HG03378 (cell line): ENCODE measurements around the gene KCNK4.

ENCODE experiments used
- ATAC-seq: cut with Tn5 transposase; IDR thresholded peaks from one replicate; pipeline ENCODE4 v1.9.1; 2021; ENCODE audit warnings: mild to moderate bottlenecking, moderate library complexity; ENCODE audit not compliant: unreplicated experiment

The KCNK4 gene

GRCh38 chr11:64268025-64268892 lies 22.8 kb upstream of the KCNK4 start:
- no peak for ATAC-seq

- peak; percentile 10 for ATAC-seq
These were observed 22.1 kb upstream of the KCNK4 start for GRCh38 chr11:64268893-64269539.

- peak; percentile 76 for ATAC-seq
These were observed 21.4 kb upstream of the KCNK4 start for GRCh38 chr11:64269540-64270220.

GRCh38 chr11:64275031-64275800 lies 15.9 kb upstream of the KCNK4 start:
- ATAC-seq: no peak

GRCh38 chr11:64275841-64276240 lies 15.3 kb upstream of the KCNK4 start:
- no peak for ATAC-seq

- ATAC-seq: no peak
These were observed 14.3 kb upstream of the KCNK4 start for GRCh38 chr11:64276653-64277431.

- no peak for ATAC-seq
These were observed 12.4 kb upstream of the KCNK4 start for GRCh38 chr11:64278576-64279190.

GRCh38 chr11:64281957-64282770 lies 8.9 kb upstream of the KCNK4 start:
- no peak for ATAC-seq

- ATAC-seq: no peak
These were observed 8.0 kb upstream of the KCNK4 start for GRCh38 chr11:64283092-64283491.

GRCh38 chr11:64284048-64284961 lies 6.8 kb upstream of the KCNK4 start, which contains the start of gene BAD:
BAD (minus strand) TSS chr11:64284665; CDS start chr11:64284368, 297 bp downstream.
- peak; percentile 53 for ATAC-seq

GRCh38 chr11:64284962-64285884 lies 5.9 kb upstream of the KCNK4 start, which contains the start of gene GPR137:
GPR137 (plus strand) TSS chr11:64285848; CDS start chr11:64286525, 677 bp downstream.
- peak; percentile 48 for ATAC-seq

- ATAC-seq: no peak
These were observed 5.0 kb upstream of the KCNK4 start for GRCh38 chr11:64285885-64286800.

- no peak for ATAC-seq
These were observed 4.3 kb upstream of the KCNK4 start for GRCh38 chr11:64286801-64287159.

GRCh38 chr11:64287676-64288352 lies 3.3 kb upstream of the KCNK4 start:
- ATAC-seq: no peak

GRCh38 chr11:64288353-64288750 lies 2.8 kb upstream of the KCNK4 start:
- ATAC-seq: no peak
